Gastroesophageal sphincter (tissue), 3 donors: ENCODE results near the gene MRPL52.

ENCODE experiments used
- CTCF ChIP-seq, 4 experiments: fragments of 200-600 bp in 2 of 4; fragments of 450-650 bp in 2 of 4; sonication (generic) in 1 of 4; IDR thresholded peaks; one replicate each; pipeline ENCODE4 v1.5.1; 2017 to 2019; ENCODE audit warnings: antibody characterized with exemption in 4 of 4, mild to moderate bottlenecking in 2 of 4, moderate library complexity in 2 of 4
- POLR2A ChIP-seq, 2 donors: fragments of 450-650 bp; IDR thresholded peaks; one replicate each; pipeline ENCODE4 v1.6.1; 2017; ENCODE audit warnings: antibody characterized with exemption in 2 of 2, mild to moderate bottlenecking in 2 of 2, moderate library complexity in 1 of 2

DNA sequence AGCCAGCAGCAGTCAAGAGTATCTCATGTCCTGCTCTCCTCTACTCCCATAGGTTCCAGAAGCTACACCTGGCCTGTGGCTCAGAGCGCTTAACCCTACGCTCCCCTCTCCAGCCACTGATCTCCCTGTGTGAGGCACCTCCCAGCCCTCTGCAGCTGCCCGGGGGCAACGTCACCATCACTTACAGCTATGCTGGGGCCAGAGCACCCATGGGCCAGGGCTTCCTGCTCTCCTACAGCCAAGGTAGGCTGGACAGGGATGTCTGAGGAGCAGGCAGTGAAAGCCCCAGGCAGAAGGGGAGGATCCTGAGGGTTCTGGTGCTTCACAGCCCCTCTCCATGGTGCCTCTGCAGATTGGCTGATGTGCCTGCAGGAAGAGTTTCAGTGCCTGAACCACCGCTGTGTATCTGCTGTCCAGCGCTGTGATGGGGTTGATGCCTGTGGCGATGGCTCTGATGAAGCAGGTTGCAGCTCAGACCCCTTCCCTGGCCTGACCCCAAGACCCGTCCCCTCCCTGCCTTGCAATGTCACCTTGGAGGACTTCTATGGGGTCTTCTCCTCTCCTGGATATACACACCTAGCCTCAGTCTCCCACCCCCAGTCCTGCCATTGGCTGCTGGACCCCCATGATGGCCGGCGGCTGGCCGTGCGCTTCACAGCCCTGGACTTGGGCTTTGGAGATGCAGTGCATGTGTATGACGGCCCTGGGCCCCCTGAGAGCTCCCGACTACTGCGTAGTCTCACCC lies 45.5 kb downstream of the MRPL52 start:
- no peak for TF ChIP-seq CTCF (IDR thresholded peaks at IDR 0.05)
- TF ChIP-seq POLR2A (IDR thresholded peaks at IDR 0.05), result no peak
